Retinal pigment epithelial cell (primary cell): ENCODE measurements around the gene OR51B4.
"Not testable (repeated sequence)": the region's sequence is repeated elsewhere in the genome, so short reads cannot be mapped to it uniquely, and the experiment has no call there.

Source experiments
- DNase-seq: peaks from one replicate; pipeline ENCODE4 v3.0.0-alpha.2; 2010; ENCODE audit warnings: low read depth
- H3K4me3 ChIP-seq: 2 replicates; pipeline ENCODE4 v1.5.1; 2011; ENCODE audit warnings: mild to moderate bottlenecking, low read length, control low read depth, moderate library complexity
- TF ChIP-seq, protein P1 (sequence below): conservative IDR thresholded peaks from 2 replicates; pipeline ENCODE4 v1.5.1; 2011; ENCODE audit warnings: low read depth, low read length, control low read depth, inconsistent platforms

The OR51B4 gene

DNA sequence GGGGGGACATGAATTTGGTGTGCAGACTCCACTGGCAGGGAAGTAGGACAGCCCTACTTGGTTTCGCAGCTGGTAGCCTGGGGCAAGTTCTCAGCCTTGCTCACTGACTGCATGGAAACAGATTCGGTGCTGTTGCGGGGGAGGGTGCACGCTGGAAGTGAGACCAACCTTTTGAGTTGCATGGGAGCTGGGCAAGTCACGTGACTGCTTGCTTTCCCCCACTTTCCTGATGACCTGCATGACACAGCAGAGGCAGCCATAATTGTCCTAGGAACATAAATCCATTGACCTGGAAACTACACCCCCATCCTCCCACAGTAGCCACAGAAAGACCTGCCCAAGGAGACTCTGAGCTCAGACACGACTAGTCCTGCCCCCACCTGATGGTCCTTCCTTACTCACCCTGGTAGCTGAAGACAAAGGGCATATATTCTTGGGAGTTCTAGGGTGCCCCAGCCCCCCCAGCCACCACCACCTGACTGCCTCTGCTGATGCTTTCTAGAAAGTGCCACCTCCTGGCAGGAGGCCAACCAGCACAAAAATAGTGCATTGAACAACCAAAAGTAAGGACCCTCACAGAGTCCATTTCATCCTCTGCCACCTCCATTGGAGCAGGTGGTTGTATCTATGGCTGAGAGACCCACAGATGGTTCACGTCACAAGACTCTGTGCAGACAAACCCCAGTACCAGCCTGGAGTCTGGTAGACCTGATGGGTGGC is 43.0 kb downstream of the OR51B4 start:
- DNase-seq = no peak
- H3K4me3 ChIP-seq = no peak overlapping the region
- TF ChIP-seq, protein P1, sequence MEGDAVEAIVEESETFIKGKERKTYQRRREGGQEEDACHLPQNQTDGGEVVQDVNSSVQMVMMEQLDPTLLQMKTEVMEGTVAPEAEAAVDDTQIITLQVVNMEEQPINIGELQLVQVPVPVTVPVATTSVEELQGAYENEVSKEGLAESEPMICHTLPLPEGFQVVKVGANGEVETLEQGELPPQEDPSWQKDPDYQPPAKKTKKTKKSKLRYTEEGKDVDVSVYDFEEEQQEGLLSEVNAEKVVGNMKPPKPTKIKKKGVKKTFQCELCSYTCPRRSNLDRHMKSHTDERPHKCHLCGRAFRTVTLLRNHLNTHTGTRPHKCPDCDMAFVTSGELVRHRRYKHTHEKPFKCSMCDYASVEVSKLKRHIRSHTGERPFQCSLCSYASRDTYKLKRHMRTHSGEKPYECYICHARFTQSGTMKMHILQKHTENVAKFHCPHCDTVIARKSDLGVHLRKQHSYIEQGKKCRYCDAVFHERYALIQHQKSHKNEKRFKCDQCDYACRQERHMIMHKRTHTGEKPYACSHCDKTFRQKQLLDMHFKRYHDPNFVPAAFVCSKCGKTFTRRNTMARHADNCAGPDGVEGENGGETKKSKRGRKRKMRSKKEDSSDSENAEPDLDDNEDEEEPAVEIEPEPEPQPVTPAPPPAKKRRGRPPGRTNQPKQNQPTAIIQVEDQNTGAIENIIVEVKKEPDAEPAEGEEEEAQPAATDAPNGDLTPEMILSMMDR = no peak

DNA sequence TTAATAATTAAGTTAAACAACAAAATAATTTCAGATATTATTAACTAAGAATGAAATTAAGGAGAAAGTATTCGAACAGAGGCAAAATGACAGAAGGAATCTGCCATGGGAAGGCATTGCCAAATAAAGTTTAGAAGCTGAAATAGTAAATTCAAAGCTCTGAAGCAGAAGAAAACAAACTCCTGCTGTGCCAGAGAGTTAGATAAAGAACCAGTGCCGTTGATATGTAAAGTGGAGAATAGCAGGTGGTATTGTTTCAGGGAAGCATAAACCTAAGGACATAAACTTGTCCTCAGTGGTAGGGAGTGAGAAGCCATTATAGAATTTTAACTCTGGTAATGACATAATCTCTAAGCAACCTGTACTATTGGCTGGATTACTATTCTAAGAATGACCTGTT is 44.5 kb downstream of the OR51B4 start:
- TF ChIP-seq, protein P1 = no peak
- no peak for DNase-seq
- no peak overlapping the region for H3K4me3 ChIP-seq

DNA sequence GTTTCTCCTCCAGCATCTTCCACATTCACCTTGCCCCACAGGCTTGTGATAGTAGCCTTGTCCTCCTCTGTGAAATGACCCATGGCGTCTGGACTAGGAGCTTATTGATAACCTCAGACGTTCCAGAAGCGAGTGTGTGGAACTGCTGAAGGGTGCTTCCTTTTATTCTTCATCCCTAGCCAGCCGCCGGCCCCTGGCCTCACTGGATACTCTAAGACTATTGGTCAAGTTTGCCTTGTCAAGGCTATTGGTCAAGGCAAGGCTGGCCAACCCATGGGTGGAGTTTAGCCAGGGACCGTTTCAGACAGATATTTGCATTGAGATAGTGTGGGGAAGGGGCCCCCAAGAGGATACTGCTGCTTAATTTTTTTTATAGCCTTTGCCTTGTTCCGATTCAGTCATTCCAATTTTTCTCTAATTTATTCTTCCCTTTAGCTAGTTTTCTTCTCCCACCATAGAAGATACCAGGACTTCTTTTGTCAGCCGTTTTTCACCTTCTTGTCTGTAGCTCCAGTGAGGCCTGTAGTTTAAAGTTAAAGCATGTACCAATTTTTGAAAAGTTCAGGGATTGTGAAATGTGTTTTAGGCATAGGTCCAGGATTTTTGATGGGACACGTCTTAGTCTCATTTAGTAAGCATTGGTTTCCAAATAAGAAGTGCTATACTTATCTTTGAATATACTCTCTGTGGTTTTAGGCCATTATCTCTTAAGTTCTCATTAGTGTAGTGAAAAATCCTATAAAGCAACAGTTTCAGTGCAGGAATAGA is 46.9 kb downstream of the OR51B4 start, which contains the start of gene HBG2:
Gene HBG2, minus strand, starts transcription at position 136 of the 768 bp plus-strand sequence. Its CDS starts 53 bp downstream, at position 83.
- DNase-seq, H3K4me3 ChIP-seq: not testable (repeated sequence)

DNA sequence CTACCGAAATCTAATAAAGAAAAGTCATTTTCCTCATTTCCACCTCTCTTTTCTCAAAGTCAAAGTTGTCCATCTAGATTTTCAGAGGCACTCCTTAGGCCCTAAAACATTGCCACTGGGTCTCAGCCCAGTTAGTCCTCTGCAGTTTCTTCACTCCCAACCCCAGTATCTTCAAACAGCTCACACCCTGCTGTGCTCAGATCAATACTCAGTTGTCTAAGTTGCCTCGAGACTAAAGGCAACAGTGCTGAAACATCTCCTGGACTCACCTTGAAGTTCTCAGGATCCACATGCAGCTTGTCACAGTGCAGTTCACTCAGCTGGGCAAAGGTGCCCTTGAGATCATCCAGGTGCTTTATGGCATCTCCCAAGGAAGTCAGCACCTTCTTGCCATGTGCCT is 47.7 kb downstream of the OR51B4 start:
- DNase-seq, H3K4me3 ChIP-seq: not testable (repeated sequence)

DNA sequence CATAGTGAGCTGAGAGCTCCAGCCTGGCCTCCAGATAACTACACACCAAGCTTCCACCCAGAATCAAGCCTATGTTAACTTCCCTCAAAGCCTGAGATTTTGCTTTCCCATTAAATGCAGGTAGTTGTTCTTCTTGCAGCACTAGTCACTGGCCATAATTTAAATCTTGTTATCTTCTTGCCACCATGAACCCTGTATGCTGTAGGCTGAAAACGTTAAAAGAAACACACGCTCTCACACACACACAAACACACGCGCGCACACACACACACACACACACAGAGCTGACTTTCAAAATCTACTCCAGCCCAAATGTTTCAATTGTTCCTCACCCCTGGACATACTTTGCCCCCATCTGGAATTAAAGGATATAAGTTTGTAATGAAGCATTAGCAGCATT is 48.3 kb downstream of the OR51B4 start:
- DNase-seq, H3K4me3 ChIP-seq: not testable (repeated sequence)

DNA sequence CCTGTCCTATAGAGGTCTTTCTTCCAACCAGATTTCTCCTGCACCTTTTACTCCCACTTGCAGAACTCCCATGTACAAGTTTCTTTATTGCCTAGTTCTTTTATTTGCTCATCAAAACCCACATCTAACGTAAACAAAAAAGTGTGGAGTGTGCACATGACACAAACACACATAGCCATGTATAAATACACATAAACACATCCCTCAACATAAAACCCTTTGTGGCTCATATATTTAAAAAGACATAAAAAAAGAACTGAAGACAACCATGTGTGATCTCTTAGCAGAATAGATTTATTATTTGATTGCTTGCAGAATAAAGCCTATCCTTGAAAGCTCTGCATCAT is 48.9 kb downstream of the OR51B4 start:
- no peak for DNase-seq
- TF ChIP-seq, protein P1 = no peak
- H3K4me3 ChIP-seq = no peak overlapping the region

DNA sequence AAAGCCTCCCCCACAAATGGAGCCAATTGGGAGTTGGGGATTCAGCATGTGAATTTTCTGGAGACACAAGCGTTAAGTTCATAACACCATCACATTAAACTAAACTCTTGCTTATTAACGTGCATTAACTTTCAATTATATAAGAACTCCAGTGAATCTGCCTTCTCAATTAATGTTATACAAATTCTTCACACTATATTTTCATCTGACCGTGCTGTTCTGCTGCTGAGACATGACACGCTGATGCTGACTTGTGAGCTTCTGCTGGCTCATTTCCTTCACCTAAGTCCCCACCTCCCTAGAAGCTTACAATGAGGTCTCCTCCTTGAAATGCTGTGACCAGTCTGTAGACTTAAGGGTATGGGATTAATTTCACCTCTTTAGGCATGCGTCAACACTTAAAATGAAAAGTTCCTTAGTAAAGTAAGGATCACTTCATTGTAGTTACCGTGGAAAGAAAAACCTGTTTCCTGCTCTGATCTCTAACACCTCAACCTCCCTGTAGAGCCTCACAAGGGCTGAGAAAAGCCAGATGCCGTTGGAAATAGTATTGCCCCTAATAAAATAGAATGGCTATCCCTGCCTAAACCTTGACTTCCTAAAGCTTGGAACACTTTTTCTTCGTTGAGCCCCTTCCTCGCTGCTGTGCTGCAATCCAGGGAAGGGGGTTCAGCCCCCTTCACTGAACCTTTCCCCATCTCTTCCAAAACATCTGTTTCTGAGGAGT is 49.4 kb downstream of the OR51B4 start:
- no peak for DNase-seq
- H3K4me3 ChIP-seq = no peak overlapping the region
- TF ChIP-seq, protein P1 = no peak

DNA sequence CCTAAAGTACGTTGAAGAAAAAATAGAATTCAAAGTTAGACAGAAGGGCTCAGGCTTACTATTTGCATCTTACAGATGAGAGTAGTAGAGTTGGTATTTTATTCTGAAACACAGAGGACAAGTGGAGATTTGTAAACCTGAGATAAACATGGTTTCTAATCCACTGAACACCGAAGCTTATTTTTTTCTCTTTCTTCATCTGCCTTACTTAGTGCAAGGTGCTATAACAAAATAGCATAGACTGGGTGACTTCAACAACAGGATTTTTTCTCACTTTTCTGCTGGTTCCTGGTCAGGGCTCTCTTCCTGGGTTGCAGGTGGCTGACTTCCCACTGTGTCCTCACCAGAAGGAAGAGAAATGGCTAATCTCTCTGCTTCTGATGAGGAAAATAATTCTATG is 50.0 kb downstream of the OR51B4 start:
- no peak overlapping the region for H3K4me3 ChIP-seq
- TF ChIP-seq, protein P1 = no peak
- no peak for DNase-seq
